Fibroblast of lung (primary cell): ENCODE results near the gene KDM2A.

ENCODE experiments used
- CTCF ChIP-seq, 2 donors: IDR thresholded peaks in 1 of 2; conservative IDR thresholded peaks in 1 of 2; 1 replicate in 1 of 2; 2 replicates in 1 of 2; pipeline ENCODE4 v1.5.1; 2011 to 2012; ENCODE audit warnings: low read length in 2 of 2, control low read depth in 1 of 2, inconsistent platforms in 1 of 2, low read depth in 1 of 2, mild to moderate bottlenecking in 1 of 2
- EZH2 ChIP-seq: IDR thresholded peaks from 2 replicates; pipeline ENCODE4 v1.5.1; 2012; ENCODE audit warnings: low read length, control low read depth, mild to moderate bottlenecking; ENCODE audit errors: missing control alignments

GRCh38 chr11:67194096-67194495 lies 75.0 kb downstream of the KDM2A start:
- TF ChIP-seq CTCF (conservative IDR thresholded peaks at IDR 0.05 in 1 of 2, IDR thresholded peaks at IDR 0.05 in 1 of 2; ENCODE audit: low read depth in 1 of 2, low read length in 2 of 2) = no peak
- no peak for TF ChIP-seq EZH2
